ENCODE data around the gene PDE4D.
"Not testable (repeated sequence)": the region's sequence is repeated elsewhere in the genome, so short reads cannot be mapped to it uniquely, and the experiment has no call there.

PDE4D gene

DNA sequence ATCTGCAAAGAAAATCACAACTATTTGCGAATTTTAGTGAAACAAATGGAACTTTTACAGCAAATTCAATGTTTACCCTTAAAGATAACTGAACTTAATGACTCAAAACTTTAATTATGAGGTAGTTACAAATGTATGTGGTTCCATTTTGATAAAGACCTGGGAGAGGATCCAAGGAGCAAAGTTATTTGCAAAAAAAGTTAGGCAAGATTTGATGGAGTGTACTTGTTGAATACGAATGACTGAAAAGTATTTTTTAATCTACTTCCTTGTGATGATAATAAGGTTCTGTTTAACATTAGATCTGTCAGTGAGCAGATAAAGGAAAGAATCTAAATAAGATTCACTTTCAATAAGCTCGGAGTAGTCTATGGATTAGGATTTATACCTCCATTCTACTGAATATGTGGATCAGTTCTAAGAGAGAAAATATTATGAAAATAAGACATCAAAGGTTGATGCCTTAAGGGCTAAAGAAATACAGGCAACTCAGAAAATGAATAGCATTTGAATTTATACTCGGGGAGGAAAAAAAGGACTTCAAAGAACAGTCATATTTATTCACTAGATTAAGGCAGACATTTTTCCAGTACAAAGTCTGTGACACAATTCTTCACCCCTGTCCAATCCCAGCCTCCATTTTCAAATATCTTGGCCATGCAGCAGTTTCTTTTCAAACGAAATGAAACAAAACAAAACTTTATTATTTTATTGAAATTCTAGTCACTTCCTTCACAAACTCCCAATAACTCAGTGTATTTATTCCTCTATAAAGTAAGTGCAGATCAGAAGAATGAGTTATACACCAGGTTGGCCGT is 199.8 kb downstream of the PDE4D start:
- no peak for DNase-seq

- DNase-seq = no peak
Measured at GRCh38 chr5:59685793-59686192, 207.7 kb downstream of the PDE4D start.

- no peak for DNase-seq
Measured at GRCh38 chr5:59685191-59685530, 208.4 kb downstream of the PDE4D start.

DNA sequence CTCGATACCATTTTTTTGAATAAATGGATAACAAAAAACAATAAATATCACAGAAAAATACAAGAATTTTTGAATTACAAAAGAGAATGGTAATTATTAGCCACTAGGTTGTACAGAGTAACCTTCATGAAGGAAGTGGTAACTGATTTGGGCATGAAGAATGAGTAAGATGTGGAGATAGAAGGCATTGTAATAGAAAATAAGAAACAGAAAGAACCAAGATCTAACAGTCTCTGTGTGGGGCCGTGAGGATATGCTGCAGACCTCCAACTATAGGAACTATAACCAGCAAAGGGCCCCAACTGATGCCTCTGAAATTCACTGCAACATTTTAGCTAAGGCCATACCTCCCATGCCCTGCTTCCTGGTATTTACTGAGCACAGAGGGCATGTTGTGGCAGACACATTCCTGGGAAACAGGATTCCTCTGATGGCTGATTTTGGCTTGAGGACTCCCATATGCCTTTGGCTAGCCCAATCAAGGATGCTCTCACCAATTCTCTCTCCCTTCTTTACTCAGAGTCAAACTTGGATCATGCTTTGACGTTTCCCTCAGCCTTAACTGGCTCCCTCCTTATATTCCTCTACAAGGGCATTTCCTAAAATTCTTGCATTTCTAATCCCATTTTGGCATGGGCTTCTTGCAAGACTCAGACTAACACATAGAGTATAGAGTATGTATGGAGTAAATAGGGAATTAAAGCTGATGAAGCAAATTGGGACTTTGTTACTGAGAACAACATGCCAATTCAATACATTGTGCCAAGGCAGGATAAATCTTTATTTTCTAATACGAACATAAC is 208.9 kb downstream of the PDE4D start:
- no peak for DNase-seq

DNA sequence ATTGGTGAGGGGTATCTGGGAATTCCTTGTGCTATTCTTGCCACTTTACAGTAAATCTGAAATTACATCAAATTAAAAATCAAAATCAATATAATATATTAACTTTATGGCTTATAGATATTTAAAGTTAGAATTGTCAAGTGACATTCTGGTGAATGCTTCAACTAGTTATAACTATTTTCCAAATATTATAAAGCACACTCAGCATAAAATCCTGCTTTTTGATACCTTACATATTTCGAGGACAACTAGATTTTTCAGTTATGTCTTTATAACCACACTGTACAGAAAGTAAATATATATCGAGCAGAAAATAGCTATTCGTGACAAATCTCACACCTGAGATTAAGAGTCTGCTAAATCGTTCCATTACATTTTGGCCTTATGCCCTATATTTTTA is 210.2 kb downstream of the PDE4D start:
- DNase-seq = no peak

DNA sequence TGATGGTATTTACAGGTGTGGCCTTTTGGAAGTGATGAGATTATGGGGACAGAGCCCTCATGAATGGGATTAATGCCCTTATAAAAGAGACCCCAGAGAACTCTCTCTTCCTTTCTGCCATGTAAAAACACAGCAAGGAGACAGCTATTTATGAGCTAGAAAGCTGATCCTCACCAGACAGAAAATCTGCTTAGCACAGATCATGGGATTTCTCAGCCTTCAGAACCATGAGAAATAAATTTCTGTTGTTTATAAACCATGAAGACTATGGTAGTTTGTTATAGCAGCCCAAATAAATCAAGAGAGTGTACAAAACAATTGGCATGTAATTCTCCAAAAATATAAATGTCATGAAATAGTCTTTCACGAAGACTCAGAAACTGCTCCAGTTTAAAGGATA is 211.0 kb downstream of the PDE4D start:
- no peak for DNase-seq

DNA sequence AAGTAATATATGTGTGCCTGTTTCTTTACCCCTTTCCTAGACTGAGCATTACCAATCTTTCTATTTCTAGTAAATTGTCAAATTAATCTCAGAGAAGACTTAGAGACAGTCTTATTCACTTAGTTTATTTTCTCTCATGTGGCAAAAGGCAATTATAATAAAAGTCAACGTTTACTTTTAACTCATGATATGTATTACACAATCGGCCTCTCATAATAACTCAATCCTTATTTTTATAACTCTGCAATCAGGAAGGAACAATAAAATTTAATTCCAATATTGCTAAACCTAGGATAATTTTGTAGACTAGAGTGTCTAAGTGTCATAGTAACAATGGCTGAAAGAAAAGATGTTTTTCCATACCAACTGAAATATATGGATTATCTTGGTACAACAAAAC is 214.6 kb downstream of the PDE4D start:
- DNase-seq = no peak

DNA sequence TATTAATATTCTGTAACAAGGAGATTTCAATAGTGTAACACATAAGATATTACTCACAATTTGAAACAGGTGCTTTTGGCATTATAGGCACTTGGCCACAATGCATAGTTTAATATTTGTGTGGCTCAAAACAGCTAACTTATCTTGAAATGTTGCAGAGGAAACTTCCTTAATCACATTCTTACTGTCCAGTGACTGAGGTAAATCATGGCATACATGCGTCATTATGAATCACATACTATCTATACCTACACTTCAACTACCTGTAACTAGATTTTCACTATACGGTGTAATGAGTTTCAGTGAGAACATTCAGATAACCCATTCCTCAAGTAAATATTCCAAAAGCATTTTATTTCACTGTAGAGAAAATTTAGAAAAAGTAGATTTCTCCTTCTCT is 218.8 kb downstream of the PDE4D start:
- DNase-seq = no peak

DNA sequence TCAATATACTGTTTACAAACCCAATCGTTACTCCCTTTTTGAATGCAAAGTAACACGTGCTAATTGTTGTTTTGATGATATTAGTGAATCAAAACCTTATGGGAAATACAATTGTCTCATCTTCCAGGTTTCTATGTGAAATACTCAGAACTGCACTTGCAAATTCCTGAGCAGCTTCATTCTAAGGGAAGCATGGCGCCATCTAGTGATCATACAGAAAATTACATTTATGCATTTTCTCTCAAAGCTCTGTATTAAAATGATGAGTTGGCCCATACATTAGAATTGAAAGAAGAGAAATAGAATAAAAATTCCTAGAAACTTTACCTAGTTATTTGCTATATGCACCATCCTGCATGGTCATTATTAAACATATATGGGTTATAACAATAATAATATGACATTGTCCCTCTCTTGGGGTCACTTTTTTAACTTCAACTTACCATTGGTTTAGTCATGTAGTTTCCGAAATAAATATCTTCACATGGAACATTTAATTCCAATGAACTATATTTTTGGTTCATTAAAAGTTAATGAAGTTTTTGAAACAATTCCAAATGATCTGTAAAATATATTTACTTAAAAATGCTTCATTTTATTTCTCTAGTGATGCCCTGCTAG is 220.0 kb downstream of the PDE4D start:
- DNase-seq = peak; percentile 13

- no peak for DNase-seq
Measured at GRCh38 chr5:59666440-59667068, 227.0 kb downstream of the PDE4D start.

DNA sequence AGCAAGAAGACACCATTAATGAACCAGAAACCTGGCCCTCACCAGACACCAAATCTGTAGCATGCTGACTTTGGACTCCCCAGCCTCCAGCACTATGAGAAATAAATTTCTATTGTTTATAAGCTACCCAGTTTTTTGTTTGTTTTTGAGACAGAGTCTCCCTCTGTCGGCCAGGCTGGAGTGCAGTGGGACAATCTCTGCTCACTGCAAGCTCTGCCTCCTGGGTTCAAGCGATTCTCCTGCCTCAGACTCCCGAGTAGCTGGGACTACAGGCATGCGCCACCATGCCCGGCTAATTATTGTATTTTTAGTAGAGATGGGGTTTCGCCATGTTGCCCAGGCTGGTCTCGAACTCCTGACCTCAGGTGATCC is 227.7 kb downstream of the PDE4D start:
- DNase-seq = not testable (repeated sequence)

GRCh38 chr5:59665086-59665831 is 228.3 kb downstream of the PDE4D start:
- DNase-seq = no peak

GRCh38 chr5:59661954-59662615 is 231.4 kb downstream of the PDE4D start:
- no peak for DNase-seq

- no peak for DNase-seq
Measured at GRCh38 chr5:59661311-59661710, 232.2 kb downstream of the PDE4D start.

DNA sequence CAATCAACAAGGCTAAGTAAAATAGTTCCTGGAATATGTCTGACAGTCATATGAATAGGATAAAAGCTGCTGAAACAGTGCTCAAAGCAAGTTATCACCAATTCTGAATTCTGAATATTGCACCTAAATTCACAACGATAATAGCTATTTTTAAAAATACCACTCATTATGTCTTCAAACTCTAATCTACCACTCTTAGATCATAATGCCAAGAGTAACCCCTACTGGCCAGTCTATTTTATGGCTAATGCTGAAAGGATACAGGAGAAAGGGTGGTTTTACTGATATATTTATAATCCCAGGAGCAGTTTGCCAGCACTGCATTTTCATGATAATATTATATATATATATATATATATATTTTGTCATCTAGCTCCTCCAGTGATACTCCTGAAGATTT is 232.8 kb downstream of the PDE4D start:
- DNase-seq = no peak

DNA sequence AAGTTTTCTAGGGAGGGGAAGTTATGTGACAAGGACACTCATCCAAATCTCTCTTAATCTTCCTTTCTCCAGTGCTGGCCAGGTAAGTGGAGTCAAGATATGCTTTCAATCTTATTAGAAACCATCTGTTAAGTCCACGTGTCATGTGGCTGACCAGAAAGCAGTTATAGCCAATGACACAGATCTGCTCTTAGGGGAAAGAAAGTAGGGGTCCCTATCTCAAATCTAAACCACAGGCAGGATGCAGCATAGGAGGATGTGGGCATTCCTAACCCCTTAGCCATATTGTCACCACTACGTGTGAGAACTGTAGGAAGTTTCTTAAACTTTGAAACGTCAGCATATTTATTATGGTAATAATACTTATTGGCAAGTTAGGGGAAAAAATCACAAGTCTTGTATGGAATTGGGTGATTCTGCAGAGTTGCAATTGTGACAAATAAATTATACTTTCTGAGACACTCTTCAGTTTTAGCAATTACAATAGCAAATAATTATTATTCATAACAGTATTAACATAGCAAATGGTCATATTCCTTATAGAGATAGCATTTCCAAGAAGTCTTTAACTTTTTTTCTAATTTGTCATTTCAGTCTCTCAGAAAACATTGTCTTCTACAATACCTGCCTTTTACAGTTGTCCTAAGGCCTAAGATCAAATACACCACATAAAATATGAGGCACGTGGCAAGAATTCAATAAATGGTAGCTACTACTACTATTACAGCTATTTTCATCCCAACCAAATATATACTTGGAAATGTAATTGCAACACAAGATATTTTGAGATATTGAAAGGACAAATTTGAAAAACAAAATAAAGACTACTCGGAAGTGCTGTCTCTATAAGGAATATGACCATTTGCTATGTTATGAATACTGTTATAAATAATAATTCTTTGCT is 236.9 kb downstream of the PDE4D start:
- DNase-seq = no peak

GRCh38 chr5:59655693-59656309 is 237.7 kb downstream of the PDE4D start:
- DNase-seq = no peak

- DNase-seq = no peak
Measured at GRCh38 chr5:59654691-59655090, 238.8 kb downstream of the PDE4D start.

- no peak for DNase-seq
Measured at GRCh38 chr5:59652449-59652848, 241.1 kb downstream of the PDE4D start.

Measured in DMS79 treated with DMSO at 0.1 percent for 48 hours (cell line).